SK-N-SH treated with all-trans-retinoic acid at 6 μM for 48 hours (cell line): ENCODE measurements around the gene FNDC3B.

Source experiments
- ATAC-seq: fragments of 200-7000 bp; cut with Tn5 transposase; 3 replicates; pipeline ENCODE4 v1.9.1; 2020; ENCODE audit warnings: mild to moderate bottlenecking, moderate library complexity
- ARNTL ChIP-seq: fragments of 450-650 bp; formaldehyde crosslinking; IDR thresholded peaks from 2 replicates; pipeline ENCODE4 v1.5.0; 2020; ENCODE audit warnings: low read depth, mild to moderate bottlenecking, moderate library complexity, borderline replicate concordance
- CREB5 ChIP-seq: fragments of 250-450 bp; sonication (Bioruptor Pico); IDR thresholded peaks from 2 replicates; pipeline ENCODE4 v1.5.1; 2020; ENCODE audit warnings: low read depth, mild to moderate bottlenecking, moderate library complexity
- CSDC2 ChIP-seq: fragments of 250-450 bp; sonication (Bioruptor Pico); IDR thresholded peaks from 2 replicates; pipeline ENCODE4 v1.5.0; 2020; ENCODE audit warnings: mild to moderate bottlenecking, moderate library complexity
- CSRNP3 ChIP-seq: fragments of 250-450 bp; sonication (Bioruptor Pico); IDR thresholded peaks from 2 replicates; pipeline ENCODE4 v1.5.1; 2021; ENCODE audit warnings: mild to moderate bottlenecking, moderate library complexity
- ESRRG ChIP-seq: fragments of 250-450 bp; sonication (Bioruptor Pico); IDR thresholded peaks from 2 replicates; pipeline ENCODE4 v1.6.1; 2021; ENCODE audit warnings: mild to moderate bottlenecking
- GLIS3 ChIP-seq: fragments of 250-450 bp; sonication (Bioruptor Pico); IDR thresholded peaks from 2 replicates; pipeline ENCODE4 v1.5.0; 2020; ENCODE audit warnings: mild to moderate bottlenecking, moderate library complexity
- ISL1 ChIP-seq: fragments of 250-450 bp; sonication (Bioruptor Pico); IDR thresholded peaks from 2 replicates; pipeline ENCODE4 v2.1.2; 2022; ENCODE audit warnings: mild to moderate bottlenecking, moderate library complexity
- OSR1 ChIP-seq: fragments of 250-450 bp; sonication (Bioruptor Pico); IDR thresholded peaks from 2 replicates; pipeline ENCODE4 v1.8.0; 2022; ENCODE audit warnings: moderate library complexity, mild to moderate bottlenecking, inconsistent platforms
- PATZ1 ChIP-seq: fragments of 250-450 bp; sonication (Bioruptor Pico); IDR thresholded peaks from 2 replicates; pipeline ENCODE4 v1.8.0; 2020; ENCODE audit warnings: mild to moderate bottlenecking, moderate library complexity, borderline replicate concordance
- PPARA ChIP-seq: fragments of 250-450 bp; sonication (Bioruptor Pico); IDR thresholded peaks from 2 replicates; pipeline ENCODE4 v1.5.0; 2020; ENCODE audit warnings: mild to moderate bottlenecking, borderline replicate concordance
- RARB ChIP-seq: fragments of 250-450 bp; sonication (Bioruptor Pico); IDR thresholded peaks from 2 replicates; pipeline ENCODE4 v1.8.0; 2021; ENCODE audit warnings: mild to moderate bottlenecking, moderate library complexity
- SNAI2 ChIP-seq: fragments of 250-450 bp; sonication (Bioruptor Pico); IDR thresholded peaks from 2 replicates; pipeline ENCODE4 v1.5.0; 2020; ENCODE audit warnings: mild to moderate bottlenecking, moderate library complexity
- TCF4 ChIP-seq: fragments of 250-450 bp; sonication (Bioruptor Pico); IDR thresholded peaks from 2 replicates; pipeline ENCODE4 v1.8.0; 2021; ENCODE audit warnings: mild to moderate bottlenecking, moderate library complexity, borderline replicate concordance
- TOX ChIP-seq: fragments of 250-450 bp; sonication (Bioruptor Pico); IDR thresholded peaks from 2 replicates; pipeline ENCODE4 v1.8.0; 2021; ENCODE audit warnings: mild to moderate bottlenecking, moderate library complexity, borderline replicate concordance
- TSHZ2 ChIP-seq: fragments of 250-450 bp; sonication (Bioruptor Pico); IDR thresholded peaks from 2 replicates; pipeline ENCODE4 v1.5.0; 2020; ENCODE audit warnings: mild to moderate bottlenecking, moderate library complexity
- ZC3H10 ChIP-seq: fragments of 250-450 bp; sonication (Bioruptor Pico); IDR thresholded peaks from 2 replicates; pipeline ENCODE4 v1.5.1; 2021; ENCODE audit warnings: mild to moderate bottlenecking, moderate library complexity
- ZFP3 ChIP-seq: fragments of 250-450 bp; sonication (Bioruptor Pico); IDR thresholded peaks from 2 replicates; pipeline ENCODE4 v1.5.0; 2020; ENCODE audit warnings: mild to moderate bottlenecking, moderate library complexity
- ZFP30 ChIP-seq: fragments of 450-650 bp; formaldehyde crosslinking; IDR thresholded peaks from 2 replicates; pipeline ENCODE4 v1.5.0; 2022; ENCODE audit warnings: mild to moderate bottlenecking, moderate library complexity
- ZNF565 ChIP-seq: fragments of 450-650 bp; formaldehyde crosslinking; conservative IDR thresholded peaks from 2 replicates; pipeline ENCODE4 v1.5.0; 2020; ENCODE audit warnings: low read depth, mild to moderate bottlenecking, moderate library complexity
- ZNF70 ChIP-seq: fragments of 450-650 bp; formaldehyde crosslinking; IDR thresholded peaks from 2 replicates; pipeline ENCODE4 v1.5.0; 2020; ENCODE audit warnings: mild to moderate bottlenecking, moderate library complexity
- ZNF8 ChIP-seq: fragments of 450-650 bp; formaldehyde crosslinking; IDR thresholded peaks from 2 replicates; pipeline ENCODE4 v1.5.0; 2020; ENCODE audit warnings: mild to moderate bottlenecking, moderate library complexity

FNDC3B gene

GRCh38 chr3:172074586-172074985 is 35.2 kb downstream of the FNDC3B start (continued):
- no peak for TF ChIP-seq ZC3H10
- TF ChIP-seq ZFP30, result no peak
- no peak for TF ChIP-seq TCF4 (CRISPR knock-in tag)
- no peak for TF ChIP-seq CSRNP3
- TF ChIP-seq TOX, result no peak
- no peak for TF ChIP-seq RARB (CRISPR knock-in tag)
- TF ChIP-seq ZNF565, result no peak
- TF ChIP-seq CSDC2 (CRISPR knock-in tag), result no peak
- TF ChIP-seq PPARA, result no peak

GRCh38 chr3:172076212-172076611 is 36.8 kb downstream of the FNDC3B start:
- TF ChIP-seq TCF4 (CRISPR knock-in tag) (no peak), ZC3H10 (no peak), ZNF565 (no peak), CREB5 (CRISPR knock-in tag) (no peak), CSRNP3 (no peak), ZNF70 (CRISPR knock-in tag) (no peak), PPARA (no peak), GLIS3 (CRISPR knock-in tag) (no peak), OSR1 (CRISPR knock-in tag) (no peak), PATZ1 (CRISPR knock-in tag) (no peak), SNAI2 (no peak), ARNTL (CRISPR knock-in tag) (no peak), ZNF8 (CRISPR knock-in tag) (no peak), ESRRG (CRISPR knock-in tag) (no peak), RARB (CRISPR knock-in tag) (no peak), TOX (no peak), CSDC2 (CRISPR knock-in tag) (no peak)
- ATAC-seq, result no peak

GRCh38 chr3:172077197-172077757 is 37.9 kb downstream of the FNDC3B start:
- no peak for ATAC-seq
- TF ChIP-seq TOX, result no peak
- no peak for TF ChIP-seq ZC3H10
- no peak for TF ChIP-seq ZFP30
- TF ChIP-seq CREB5 (CRISPR knock-in tag), result no peak
- TF ChIP-seq ZFP3 (CRISPR knock-in tag), result no peak
- TF ChIP-seq CSRNP3, result no peak
- no peak for TF ChIP-seq OSR1 (CRISPR knock-in tag)
- no peak for TF ChIP-seq PPARA
- TF ChIP-seq GLIS3 (CRISPR knock-in tag), result no peak
- TF ChIP-seq ESRRG (CRISPR knock-in tag), result no peak
- no peak for TF ChIP-seq CSDC2 (CRISPR knock-in tag)
- no peak for TF ChIP-seq TCF4 (CRISPR knock-in tag)
- TF ChIP-seq PATZ1 (CRISPR knock-in tag), result no peak
- no peak for TF ChIP-seq ISL1 (CRISPR knock-in tag)
- TF ChIP-seq TSHZ2, result no peak
